Measurements from ENCODE around the gene ZBED1.

DNA sequence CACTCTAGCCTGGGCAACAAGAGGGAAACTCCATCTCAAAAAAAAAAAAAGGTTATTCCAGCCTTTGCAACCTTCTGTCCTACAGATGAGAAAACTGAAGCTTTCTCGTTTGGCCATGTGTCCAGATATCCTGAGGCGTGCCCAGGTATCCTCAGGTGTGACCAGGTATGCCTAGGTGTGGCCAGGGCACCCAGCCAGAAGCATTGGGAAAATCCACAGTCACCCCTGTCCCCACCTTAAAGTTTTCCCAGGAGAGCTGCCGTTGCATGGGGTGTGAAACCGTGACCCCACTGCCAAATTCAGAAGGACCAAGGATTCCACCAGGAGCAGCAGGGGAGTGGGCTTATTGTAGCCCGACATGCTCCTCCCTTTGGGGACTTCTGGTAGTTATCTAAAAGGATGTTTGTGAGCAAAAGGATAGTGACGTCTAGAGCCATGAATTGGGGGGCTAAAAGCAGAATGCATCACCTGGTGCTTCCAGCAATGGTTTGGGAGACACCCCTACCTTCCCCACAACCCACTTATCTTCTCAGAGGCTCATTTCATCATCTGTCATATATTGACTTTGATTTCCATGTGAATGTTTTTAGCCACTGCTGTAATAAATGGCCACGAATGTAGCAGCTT is 4.0 kb upstream of the ZBED1 start:
- TF ChIP-seq, protein P1, sequence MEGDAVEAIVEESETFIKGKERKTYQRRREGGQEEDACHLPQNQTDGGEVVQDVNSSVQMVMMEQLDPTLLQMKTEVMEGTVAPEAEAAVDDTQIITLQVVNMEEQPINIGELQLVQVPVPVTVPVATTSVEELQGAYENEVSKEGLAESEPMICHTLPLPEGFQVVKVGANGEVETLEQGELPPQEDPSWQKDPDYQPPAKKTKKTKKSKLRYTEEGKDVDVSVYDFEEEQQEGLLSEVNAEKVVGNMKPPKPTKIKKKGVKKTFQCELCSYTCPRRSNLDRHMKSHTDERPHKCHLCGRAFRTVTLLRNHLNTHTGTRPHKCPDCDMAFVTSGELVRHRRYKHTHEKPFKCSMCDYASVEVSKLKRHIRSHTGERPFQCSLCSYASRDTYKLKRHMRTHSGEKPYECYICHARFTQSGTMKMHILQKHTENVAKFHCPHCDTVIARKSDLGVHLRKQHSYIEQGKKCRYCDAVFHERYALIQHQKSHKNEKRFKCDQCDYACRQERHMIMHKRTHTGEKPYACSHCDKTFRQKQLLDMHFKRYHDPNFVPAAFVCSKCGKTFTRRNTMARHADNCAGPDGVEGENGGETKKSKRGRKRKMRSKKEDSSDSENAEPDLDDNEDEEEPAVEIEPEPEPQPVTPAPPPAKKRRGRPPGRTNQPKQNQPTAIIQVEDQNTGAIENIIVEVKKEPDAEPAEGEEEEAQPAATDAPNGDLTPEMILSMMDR (conservative IDR thresholded peaks at IDR 0.05 in 1 of 2, IDR thresholded peaks at IDR 0.05 in 1 of 2; ENCODE audit: low read depth in 1 of 2, low read length in 2 of 2): no peak
- TF ChIP-seq EZH2 (IDR thresholded peaks at IDR 0.05; ENCODE audit: low read length, missing control alignments): no peak
